IPS-18c (cell line): ENCODE data around the gene INHBC.

Experiments
- H3K4me3 ChIP-seq: 2 replicates; pipeline ENCODE4 v1.7.0; 2013; ENCODE audit warnings: low read depth, mild to moderate bottlenecking, low read length, moderate library complexity; ENCODE audit not compliant: insufficient read depth
- H3K9me3 ChIP-seq: one replicate; pipeline ENCODE4 v1.6.1; 2013; ENCODE audit warnings: mild to moderate bottlenecking, low read length, moderate library complexity; ENCODE audit not compliant: control insufficient read depth, insufficient read depth

INHBC gene

GRCh38 chr12:57459750-57460467, 25.3 kb downstream of the INHBC start, which contains the start of gene GLI1:
TSS of gene GLI1 (plus strand) at chr12:57459785. CDS start at chr12:57463692, 3,907 bp downstream.
- no peaks in the 10 kb centered on the region for H3K9me3 ChIP-seq
- peak within 1 kb of the TSS; percentile 80 for H3K4me3 ChIP-seq

- peak overlapping the region; percentile 64 for H3K4me3 ChIP-seq
These were observed 25.8 kb downstream of the INHBC start for GRCh38 chr12:57460468-57460784.

GRCh38 chr12:57460841-57461275, 26.3 kb downstream of the INHBC start:
- Histone ChIP-seq H3K9me3 (no peaks in the 10 kb centered on the region), H3K4me3 (peak overlapping the region; percentile 64)

More at GRCh38 chr12:57460468-57460784, 25.8 kb downstream of the INHBC start:
- no peaks in the 10 kb centered on the region for H3K9me3 ChIP-seq

GRCh38 chr12:57461276-57461916, 26.8 kb downstream of the INHBC start:
- Histone ChIP-seq H3K9me3 (no peaks in the 10 kb centered on the region), H3K4me3 (peak overlapping the region; percentile 64)

- Histone ChIP-seq H3K9me3 (no peaks in the 10 kb centered on the region), H3K4me3 (peak overlapping the region; percentile 64)
These were observed 27.3 kb downstream of the INHBC start for GRCh38 chr12:57461917-57462250.

GRCh38 chr12:57462251-57462911, 27.8 kb downstream of the INHBC start:
- Histone ChIP-seq H3K4me3 (peak overlapping the region; percentile 64), H3K9me3 (no peaks in the 10 kb centered on the region)

GRCh38 chr12:57462912-57463253, 28.3 kb downstream of the INHBC start:
- H3K9me3 ChIP-seq = no peaks in the 10 kb centered on the region
- 0 out of 2 replicates have a peak overlapping the region, but pooled peaks have one; percentile 64 for H3K4me3 ChIP-seq

- Histone ChIP-seq H3K9me3 (no peaks in the 10 kb centered on the region), H3K4me3 (no peak overlapping the region)
These were observed 30.0 kb downstream of the INHBC start for GRCh38 chr12:57464569-57464968.

- no peaks in the 10 kb centered on the region for H3K9me3 ChIP-seq
- H3K4me3 ChIP-seq = no peak overlapping the region
These were observed 30.6 kb downstream of the INHBC start for GRCh38 chr12:57465030-57465746.

GRCh38 chr12:57465747-57466505, 31.3 kb downstream of the INHBC start:
- H3K9me3 ChIP-seq = no peaks in the 10 kb centered on the region
- no peak overlapping the region for H3K4me3 ChIP-seq

GRCh38 chr12:57467212-57467874, 32.8 kb downstream of the INHBC start:
- Histone ChIP-seq H3K9me3 (no peaks in the 10 kb centered on the region), H3K4me3 (no peak overlapping the region)

GRCh38 chr12:57467915-57468314, 33.3 kb downstream of the INHBC start:
- no peak overlapping the region for H3K4me3 ChIP-seq
- H3K9me3 ChIP-seq = no peaks in the 10 kb centered on the region

- Histone ChIP-seq H3K4me3 (no peak overlapping the region), H3K9me3 (no peaks in the 10 kb centered on the region)
These were observed 34.9 kb downstream of the INHBC start for GRCh38 chr12:57469296-57470164.

GRCh38 chr12:57470286-57470969, 35.8 kb downstream of the INHBC start:
- Histone ChIP-seq H3K9me3 (no peaks in the 10 kb centered on the region), H3K4me3 (no peak overlapping the region)

- Histone ChIP-seq H3K4me3 (no peak overlapping the region), H3K9me3 (no peaks in the 10 kb centered on the region)
These were observed 36.5 kb downstream of the INHBC start for GRCh38 chr12:57470970-57471656.
